ENCODE data around the gene SH2D6.
"Not testable (repeated sequence)": the region's sequence is repeated elsewhere in the genome, so short reads cannot be mapped to it uniquely, and the experiment has no call there.

Gene SH2D6

GRCh38 chr2:85470850-85471800 is 52.6 kb downstream of the SH2D6 start:
- peak; percentile 6 for DNase-seq (ENCODE audit: low spot score)

GRCh38 chr2:85472261-85472660 is 53.7 kb downstream of the SH2D6 start:
- no peak for DNase-seq (ENCODE audit: low spot score)

- DNase-seq (ENCODE audit: low spot score) = no peak
Measured at GRCh38 chr2:85475799-85476490, 57.4 kb downstream of the SH2D6 start.

- DNase-seq (ENCODE audit: low spot score) = no peak
Measured at GRCh38 chr2:85476624-85477023, 58.1 kb downstream of the SH2D6 start.

- DNase-seq (ENCODE audit: low spot score) = no peak
Measured at GRCh38 chr2:85477884-85478283, 59.4 kb downstream of the SH2D6 start.

GRCh38 chr2:85481818-85482777 is 63.6 kb downstream of the SH2D6 start:
- DNase-seq (ENCODE audit: low spot score) = no peak

GRCh38 chr2:85484615-85485014 is 66.1 kb downstream of the SH2D6 start:
- not testable (repeated sequence) for DNase-seq (ENCODE audit: low spot score)

- DNase-seq (ENCODE audit: low spot score) = no peak
Measured at GRCh38 chr2:85485815-85486214, 67.3 kb downstream of the SH2D6 start.
